PC-9 (cell line): ENCODE results near the gene MED7. TPM values are rescaled to one million over a fixed set of nuclear protein-coding genes. Genes with fewer than 3 reads are reported as not detected.
A peak's percentile ranks its signal among the peaks of the same experiment; 100 is the strongest.

Source experiments
- BruUV-seq: library from RNA; stranded (reverse); fragments of 400-500 nt; replicated peaks from 2 replicates; lab custom pipeline; 2021; lab: Mats Ljungman, UMichigan
- CTCF ChIA-PET: fragments of 300-600 bp; sonication (Branson Sonifier 250); formaldehyde crosslinking; loops from one replicate; lab custom pipeline; 2022; ENCODE audit warnings: antibody characterized with exemption; lab: Charles Lee
- POLR2A ChIA-PET: fragments of 300-600 bp; sonication (Branson Sonifier 250); formaldehyde crosslinking; loops from one replicate; lab custom pipeline; 2022; ENCODE audit warnings: antibody characterized with exemption; ENCODE audit not compliant: unreplicated experiment; lab: Charles Lee
- DNase-seq, 2 experiments: peaks; one replicate each; pipeline versions ENCODE4 v3.0.0 to v3.0.0-alpha.2; 2015 to 2022; ENCODE audit warnings: mixed read lengths in 1 of 2
- H2AFZ ChIP-seq: fragments of 200-600 bp; sonication (generic); 2 replicates; pipeline ENCODE4 v1.8.1; 2017; ENCODE audit warnings: antibody characterized with exemption
- H3F3A ChIP-seq: fragments of 200-600 bp; sonication (generic); 2 replicates; pipeline ENCODE4 v1.8.1; 2017; ENCODE audit warnings: antibody characterized with exemption, mild to moderate bottlenecking, low read depth; ENCODE audit not compliant: insufficient read depth
- H3K27ac ChIP-seq: fragments of 200-600 bp; sonication (generic); 2 replicates; pipeline ENCODE4 v1.6.1; 2016; ENCODE audit warnings: mixed run types
- H3K27me3 ChIP-seq: fragments of 200-600 bp; sonication (generic); 2 replicates; pipeline ENCODE4 v1.6.1; 2016; ENCODE audit warnings: low read depth, mixed run types; ENCODE audit not compliant: insufficient read depth
- H3K36me3 ChIP-seq: fragments of 200-600 bp; sonication (generic); 2 replicates; pipeline ENCODE4 v1.6.1; 2016; ENCODE audit warnings: low read depth, mixed run types
- H3K4me1 ChIP-seq: fragments of 200-600 bp; sonication (generic); replicated peaks from 2 replicates; pipeline ENCODE4 v1.6.1; 2016; ENCODE audit warnings: mixed run types; ENCODE audit not compliant: insufficient read depth
- H3K4me2 ChIP-seq: fragments of 200-600 bp; sonication (generic); 2 replicates; pipeline ENCODE4 v1.6.1; 2017; ENCODE audit warnings: mixed run types
- H3K4me3 ChIP-seq: fragments of 200-600 bp; sonication (generic); 2 replicates; pipeline ENCODE4 v1.6.1; 2016; ENCODE audit warnings: mixed run types
- H3K79me2 ChIP-seq: fragments of 200-600 bp; sonication (generic); 2 replicates; pipeline ENCODE4 v1.6.1; 2017; ENCODE audit warnings: low read depth, mixed run types
- H3K9me2 ChIP-seq: fragments of 200-600 bp; sonication (generic); 2 replicates; pipeline ENCODE4 v1.8.1; 2017; ENCODE audit warnings: mild to moderate bottlenecking; ENCODE audit not compliant: insufficient read depth
- H3K9me3 ChIP-seq: fragments of 200-600 bp; sonication (generic); 2 replicates; pipeline ENCODE4 v1.8.1; 2016; ENCODE audit warnings: low read depth; ENCODE audit not compliant: insufficient read depth
- H4K20me1 ChIP-seq: fragments of 200-600 bp; sonication (generic); 2 replicates; pipeline ENCODE4 v1.8.1; 2017; ENCODE audit not compliant: insufficient read depth
- EZH2 ChIP-seq: fragments of 200-600 bp; sonication (generic); IDR thresholded peaks from 2 replicates; pipeline ENCODE4 v1.8.0; 2017; ENCODE audit warnings: antibody characterized with exemption, low read depth
- intact Hi-C: fragments of 100-400 bp; cut with micrococcal nuclease; formaldehyde crosslinking; loops from one replicate; pipeline ENCODE4 v1.10.0; 2022; ENCODE audit not compliant: unreplicated experiment
- total RNA-seq: library from RNA; stranded (reverse); gene quantifications from 2 replicates; pipeline ENCODE4 v1.2.3, GENCODE V29; 2021
- TF ChIP-seq, protein P1 (sequence below): fragments of 200-600 bp; sonication (generic); conservative IDR thresholded peaks from 2 replicates; pipeline ENCODE4 v1.6.1; 2017; ENCODE audit warnings: mixed run types, antibody characterized with exemption, mild to moderate bottlenecking, moderate library complexity

Gene MED7
- total RNA-seq, 1 experiment from 2014 or later, result 11.8 TPM

- Histone ChIP-seq H3K4me2 (no peak overlapping the region), H3K4me3 (no peak overlapping the region), H3K27me3 (peaks cover 2% of the 10 kb centered on the region; the same call in 1 of the 2 replicates), H3K79me2 (no peaks in the 10 kb centered on the region), H2AFZ (no peak overlapping the region), H3K27ac (no peak overlapping the region), H3K4me1 (no peaks in the 10 kb centered on the region), H3F3A (no peaks in the 10 kb centered on the region), H3K9me2 (no peaks in the 10 kb centered on the region), H3K36me3 (no peaks in the 10 kb centered on the region), H3K9me3 (no peaks in the 10 kb centered on the region), H4K20me1 (no peaks in the 10 kb centered on the region)
- ChIA-PET CTCF (no interaction called here), POLR2A (no interaction called here)
- DNase-seq, result no peak
- intact Hi-C loops, result no loop called here
- TF ChIP-seq, protein P1, sequence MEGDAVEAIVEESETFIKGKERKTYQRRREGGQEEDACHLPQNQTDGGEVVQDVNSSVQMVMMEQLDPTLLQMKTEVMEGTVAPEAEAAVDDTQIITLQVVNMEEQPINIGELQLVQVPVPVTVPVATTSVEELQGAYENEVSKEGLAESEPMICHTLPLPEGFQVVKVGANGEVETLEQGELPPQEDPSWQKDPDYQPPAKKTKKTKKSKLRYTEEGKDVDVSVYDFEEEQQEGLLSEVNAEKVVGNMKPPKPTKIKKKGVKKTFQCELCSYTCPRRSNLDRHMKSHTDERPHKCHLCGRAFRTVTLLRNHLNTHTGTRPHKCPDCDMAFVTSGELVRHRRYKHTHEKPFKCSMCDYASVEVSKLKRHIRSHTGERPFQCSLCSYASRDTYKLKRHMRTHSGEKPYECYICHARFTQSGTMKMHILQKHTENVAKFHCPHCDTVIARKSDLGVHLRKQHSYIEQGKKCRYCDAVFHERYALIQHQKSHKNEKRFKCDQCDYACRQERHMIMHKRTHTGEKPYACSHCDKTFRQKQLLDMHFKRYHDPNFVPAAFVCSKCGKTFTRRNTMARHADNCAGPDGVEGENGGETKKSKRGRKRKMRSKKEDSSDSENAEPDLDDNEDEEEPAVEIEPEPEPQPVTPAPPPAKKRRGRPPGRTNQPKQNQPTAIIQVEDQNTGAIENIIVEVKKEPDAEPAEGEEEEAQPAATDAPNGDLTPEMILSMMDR, result no peak
- no peak for TF ChIP-seq EZH2
- no TSS peak for BruUV-seq
These were observed 35.2 kb downstream of the MED7 start for GRCh38 chr5:157107508-157107907.

GRCh38 chr5:157106630-157107461 lies 35.8 kb downstream of the MED7 start:
- no peak overlapping the region for H3K4me3 ChIP-seq
- intact Hi-C loops, result no loop called here
- no peak overlapping the region for H3K4me2 ChIP-seq
- no peaks in the 10 kb centered on the region for H3K9me3 ChIP-seq
- CTCF ChIA-PET, result no interaction called here
- H3K4me1 ChIP-seq, result no peaks in the 10 kb centered on the region
- no peaks in the 10 kb centered on the region for H3K36me3 ChIP-seq
- no TSS peak for BruUV-seq
- H3K27me3 ChIP-seq, result peaks cover 2% of the 10 kb centered on the region; the same call in 1 of the 2 replicates
- no peak overlapping the region for H3K27ac ChIP-seq
- H4K20me1 ChIP-seq, result no peaks in the 10 kb centered on the region
- no peaks in the 10 kb centered on the region for H3K79me2 ChIP-seq
- no peak for DNase-seq
- TF ChIP-seq, protein P1, result no peak
- no peak for TF ChIP-seq EZH2
- H2AFZ ChIP-seq, result no peak overlapping the region
- POLR2A ChIA-PET, result no interaction called here
- H3F3A ChIP-seq, result no peaks in the 10 kb centered on the region
- no peaks in the 10 kb centered on the region for H3K9me2 ChIP-seq

DNA sequence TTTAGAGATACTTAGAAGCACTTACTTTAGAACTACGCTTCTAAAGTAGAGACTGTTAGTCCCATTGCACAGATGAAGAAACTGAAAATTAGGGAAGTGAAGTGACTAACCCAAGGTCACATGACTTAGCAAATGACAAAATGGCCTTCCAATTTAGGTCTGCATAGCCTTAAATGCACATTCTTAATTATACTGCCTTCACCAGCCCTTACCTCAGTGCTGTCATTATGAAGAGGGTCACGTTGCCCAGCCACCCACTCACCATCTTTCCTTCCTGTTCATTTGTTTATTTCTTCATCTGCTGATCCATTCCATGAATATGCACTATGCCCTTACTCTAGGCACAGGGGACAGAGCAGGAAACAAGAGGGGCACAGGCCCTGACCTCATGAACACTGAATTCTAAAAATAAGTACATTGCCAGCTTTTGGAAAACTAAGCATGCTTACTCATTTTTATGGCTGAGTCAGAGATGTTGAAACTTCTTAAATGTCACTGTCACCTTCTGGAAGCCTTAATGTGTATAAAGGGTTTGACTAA lies 42.5 kb downstream of the MED7 start:
- intact Hi-C loops, result no loop called here
- TF ChIP-seq EZH2, result no peak
- Histone ChIP-seq H3K4me3 (no peak overlapping the region), H3F3A (no peaks in the 10 kb centered on the region), H3K36me3 (no peaks in the 10 kb centered on the region), H3K4me2 (no peak overlapping the region), H3K27me3 (no peaks in the 10 kb centered on the region), H3K27ac (peak overlapping the region; percentile 31; the same call in 1 of the 2 replicates), H3K79me2 (no peaks in the 10 kb centered on the region), H3K9me3 (no peaks in the 10 kb centered on the region), H3K9me2 (no peaks in the 10 kb centered on the region), H2AFZ (no peak overlapping the region), H3K4me1 (no peaks in the 10 kb centered on the region; the same call in 1 of the 2 replicates), H4K20me1 (no peaks in the 10 kb centered on the region)
- peak in 1 of 2 experiments; percentile 37 for DNase-seq
- ChIA-PET POLR2A (interaction anchor here (0.7 kb wide), 1 partner anchor 22 kb away, joined by 3 read pairs; no protein-coding TSS in a partner anchor), CTCF (no interaction called here)
- no TSS peak for BruUV-seq
